ENCODE data around the gene FAM13A.

DNA sequence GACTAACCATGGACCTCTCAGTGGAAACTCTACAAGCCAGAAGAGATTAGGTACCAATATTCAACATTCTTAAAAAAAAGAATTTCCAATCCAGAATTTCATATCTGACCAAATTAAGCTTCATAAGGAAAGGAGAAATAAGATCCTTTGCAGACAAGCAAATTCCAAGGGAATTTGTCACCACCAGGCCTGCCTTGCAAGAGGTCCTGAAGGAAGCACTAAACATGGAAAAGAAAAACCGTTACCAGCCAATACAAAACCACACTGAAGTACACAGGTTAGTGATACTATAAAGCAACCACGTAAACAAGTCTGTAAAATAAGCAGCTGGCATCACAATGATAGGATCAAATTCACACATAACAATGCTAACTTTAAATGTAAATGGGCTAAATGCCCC lies 156.6 kb downstream of the FAM13A start:
- TF ChIP-seq POLR2AphosphoS5 (IDR thresholded peaks at IDR 0.05; ENCODE audit: low read depth, low read length) (no peak), POLR2A (IDR thresholded peaks at IDR 0.05; ENCODE audit: low read depth, low read length) (no peak), TAF1 (IDR thresholded peaks at IDR 0.05; ENCODE audit: low read depth, low read length) (no peak), POU2F2 (IDR thresholded peaks at IDR 0.05; ENCODE audit: low read depth, low read length) (no peak), SPI1 (IDR thresholded peaks at IDR 0.05; ENCODE audit: low read depth, low read length) (no peak), PAX5 (IDR thresholded peaks at IDR 0.05; ENCODE audit: insufficient read depth, low read length, severe bottlenecking) (no peak)

Data from GM12891 (cell line).